Neural cell (in vitro differentiated cells): ENCODE data around the gene FOXJ3.

ENCODE experiments used
- EZH2 ChIP-seq: fragments of 200-600, 300-800 bp; shearing (Covaris generic), sonication (generic); IDR thresholded peaks from 2 replicates; pipeline ENCODE4 v1.6.1; 2014; ENCODE audit warnings: antibody characterized with exemption, low read length, borderline replicate concordance, mild to moderate bottlenecking; ENCODE audit not compliant: insufficient read depth, poor library complexity, severe bottlenecking
- POLR2AphosphoS5 ChIP-seq: IDR thresholded peaks from 2 replicates; pipeline ENCODE4 v1.6.1; 2012
- RAD21 ChIP-seq: fragments of 450-650 bp; conservative IDR thresholded peaks from 2 replicates; pipeline ENCODE4 v1.6.1; 2014; ENCODE audit warnings: antibody characterized with exemption, mild to moderate bottlenecking, moderate library complexity
- REST ChIP-seq: IDR thresholded peaks from 2 replicates; pipeline ENCODE4 v1.6.1; 2012; ENCODE audit warnings: borderline replicate concordance
- SMC3 ChIP-seq: fragments of 450-650 bp; conservative IDR thresholded peaks from 2 replicates; pipeline ENCODE4 v1.6.1; 2014; ENCODE audit warnings: antibody characterized with exemption, mild to moderate bottlenecking, moderate library complexity; ENCODE audit not compliant: poor library complexity
- TAF1 ChIP-seq: IDR thresholded peaks from 2 replicates; pipeline ENCODE4 v1.6.1; 2012; ENCODE audit warnings: low read depth
- TF ChIP-seq, protein P1 (sequence below): fragments of 450-650 bp; IDR thresholded peaks from 2 replicates; pipeline ENCODE4 v1.5.1; 2014; ENCODE audit warnings: antibody characterized with exemption, mild to moderate bottlenecking, moderate library complexity; ENCODE audit not compliant: poor library complexity, severe bottlenecking

- TF ChIP-seq, protein P1, sequence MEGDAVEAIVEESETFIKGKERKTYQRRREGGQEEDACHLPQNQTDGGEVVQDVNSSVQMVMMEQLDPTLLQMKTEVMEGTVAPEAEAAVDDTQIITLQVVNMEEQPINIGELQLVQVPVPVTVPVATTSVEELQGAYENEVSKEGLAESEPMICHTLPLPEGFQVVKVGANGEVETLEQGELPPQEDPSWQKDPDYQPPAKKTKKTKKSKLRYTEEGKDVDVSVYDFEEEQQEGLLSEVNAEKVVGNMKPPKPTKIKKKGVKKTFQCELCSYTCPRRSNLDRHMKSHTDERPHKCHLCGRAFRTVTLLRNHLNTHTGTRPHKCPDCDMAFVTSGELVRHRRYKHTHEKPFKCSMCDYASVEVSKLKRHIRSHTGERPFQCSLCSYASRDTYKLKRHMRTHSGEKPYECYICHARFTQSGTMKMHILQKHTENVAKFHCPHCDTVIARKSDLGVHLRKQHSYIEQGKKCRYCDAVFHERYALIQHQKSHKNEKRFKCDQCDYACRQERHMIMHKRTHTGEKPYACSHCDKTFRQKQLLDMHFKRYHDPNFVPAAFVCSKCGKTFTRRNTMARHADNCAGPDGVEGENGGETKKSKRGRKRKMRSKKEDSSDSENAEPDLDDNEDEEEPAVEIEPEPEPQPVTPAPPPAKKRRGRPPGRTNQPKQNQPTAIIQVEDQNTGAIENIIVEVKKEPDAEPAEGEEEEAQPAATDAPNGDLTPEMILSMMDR = no peak
- TF ChIP-seq SMC3 (no peak), POLR2AphosphoS5 (no peak), EZH2 (no peak), TAF1 (no peak), REST (no peak), RAD21 (no peak)
Measured at GRCh38 chr1:42206164-42206563, 128.9 kb downstream of the FOXJ3 start.
